HG03095 (cell line): Measurements from ENCODE around the gene NRP2.

Source experiments
- ATAC-seq: cut with Tn5 transposase; IDR thresholded peaks from one replicate; pipeline ENCODE4 v1.9.1; 2021; ENCODE audit warnings: moderate library complexity; ENCODE audit not compliant: unreplicated experiment

NRP2 gene

DNA sequence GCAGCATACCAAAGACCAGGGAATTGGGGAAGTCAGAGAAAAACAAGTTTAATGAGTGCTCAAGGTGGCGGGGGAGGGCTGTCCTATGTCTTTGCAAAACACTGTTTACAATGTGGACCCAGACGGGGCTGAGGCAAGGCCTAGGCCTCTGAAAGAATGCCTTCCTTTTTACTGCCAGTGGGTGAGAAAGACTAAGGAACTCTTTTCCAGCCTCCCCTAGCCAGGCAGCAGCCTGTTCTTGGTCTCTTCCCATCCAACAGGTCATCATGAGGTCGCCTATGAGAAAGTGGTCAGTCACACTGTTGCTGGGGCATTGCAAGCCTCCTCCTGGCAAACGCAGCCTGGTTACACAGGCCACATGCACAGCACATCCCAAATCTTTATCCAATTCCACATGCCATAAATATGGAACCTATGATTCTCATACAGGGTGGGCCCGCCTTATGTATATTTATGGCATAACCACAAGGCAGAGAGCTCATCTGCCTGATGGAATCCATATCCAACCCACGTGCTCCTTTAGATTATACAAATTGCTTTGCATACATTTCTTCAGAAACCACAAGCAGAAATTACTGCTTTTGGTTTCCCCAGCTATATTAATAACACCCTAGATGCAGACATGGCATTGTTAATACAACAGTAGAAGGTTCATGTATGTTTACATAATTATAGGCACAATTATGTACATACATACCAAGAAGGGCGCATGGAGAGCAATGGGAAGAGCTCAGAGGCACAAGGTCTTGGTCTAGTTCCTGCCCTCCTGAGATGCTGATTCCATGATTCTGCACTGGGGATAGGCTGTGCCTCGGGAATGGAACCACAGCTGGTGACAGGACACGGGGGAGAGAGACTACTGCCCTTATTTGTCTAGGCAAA is 48.6 kb downstream of the NRP2 start:
- no peak for ATAC-seq

DNA sequence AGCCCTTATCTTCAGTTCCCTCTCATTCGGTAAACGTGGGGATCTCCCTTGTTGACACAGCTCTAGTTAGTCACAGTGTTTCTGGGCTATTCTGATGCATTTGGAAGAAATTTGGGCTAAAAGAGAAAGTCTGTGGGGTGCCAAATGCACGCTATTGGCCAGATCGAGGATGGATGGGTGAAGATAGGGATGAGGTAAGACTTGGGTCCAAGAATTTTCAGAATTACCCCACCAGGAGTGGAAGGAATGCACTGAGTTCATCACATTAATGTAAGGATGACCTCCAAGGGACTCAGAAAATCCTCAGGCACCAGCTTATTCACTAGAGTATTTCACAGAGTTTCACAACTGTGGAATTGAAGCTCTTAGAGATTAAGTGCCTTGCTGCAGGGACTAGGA is 49.3 kb downstream of the NRP2 start:
- peak; percentile 76 for ATAC-seq

DNA sequence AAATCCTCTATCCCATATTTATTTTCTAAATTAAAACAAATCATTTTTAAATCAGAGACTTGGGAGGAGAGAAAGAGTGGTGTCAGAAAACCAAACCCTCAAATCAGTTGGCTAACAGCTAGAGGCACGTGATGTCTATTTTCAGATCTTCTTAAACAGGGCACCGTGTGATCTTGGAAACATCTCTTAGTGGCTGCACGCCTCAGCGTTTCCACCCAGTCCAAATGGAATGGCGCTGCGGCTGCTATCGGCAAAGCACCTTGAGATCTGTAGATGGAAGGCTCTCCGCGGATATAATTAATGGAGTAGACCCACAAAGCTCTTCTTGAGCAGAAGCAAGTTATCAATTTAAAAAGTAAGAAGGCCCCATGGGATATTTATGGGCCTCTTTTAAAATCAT is 50.0 kb downstream of the NRP2 start:
- ATAC-seq, result no peak

DNA sequence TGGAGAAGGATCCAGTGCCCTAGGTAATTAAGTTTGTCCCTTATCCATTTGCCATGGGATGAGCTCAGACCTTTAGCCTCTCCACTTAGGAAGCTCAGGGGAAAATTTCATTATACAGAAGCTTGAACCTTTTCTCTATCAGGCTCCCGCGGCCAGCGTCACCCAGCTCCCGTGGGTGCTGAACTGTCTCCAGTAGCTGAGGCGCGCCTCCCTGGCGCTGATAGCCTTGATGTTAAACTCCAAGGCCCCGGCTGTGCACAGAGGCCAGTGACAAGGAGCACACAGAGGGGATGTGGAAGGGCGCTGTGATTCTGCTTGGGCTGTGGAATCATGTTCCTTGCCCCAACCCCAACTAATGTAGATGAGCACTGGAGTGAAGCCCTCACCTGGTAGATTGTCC is 50.8 kb downstream of the NRP2 start:
- ATAC-seq, result no peak

DNA sequence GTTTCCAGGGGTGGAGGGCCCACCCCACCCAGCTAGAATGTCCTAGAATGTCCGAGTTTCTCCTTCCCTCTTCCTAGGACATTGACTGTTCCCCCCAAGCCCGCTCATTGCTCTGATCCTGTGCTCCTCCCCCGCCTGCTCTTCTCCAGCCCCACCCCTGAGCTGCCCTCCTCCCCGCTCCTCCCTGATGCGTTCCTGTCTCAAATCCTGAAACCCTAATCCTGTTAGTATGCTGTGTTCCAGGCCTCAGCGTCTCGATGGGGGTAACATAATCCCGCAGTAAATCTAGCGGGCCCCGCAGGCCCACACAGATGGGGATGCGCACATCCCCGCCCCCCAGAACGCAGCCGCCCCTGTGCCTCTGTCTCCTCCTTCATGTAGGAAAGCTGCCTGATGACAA is 51.3 kb downstream of the NRP2 start:
- ATAC-seq, result no peak

DNA sequence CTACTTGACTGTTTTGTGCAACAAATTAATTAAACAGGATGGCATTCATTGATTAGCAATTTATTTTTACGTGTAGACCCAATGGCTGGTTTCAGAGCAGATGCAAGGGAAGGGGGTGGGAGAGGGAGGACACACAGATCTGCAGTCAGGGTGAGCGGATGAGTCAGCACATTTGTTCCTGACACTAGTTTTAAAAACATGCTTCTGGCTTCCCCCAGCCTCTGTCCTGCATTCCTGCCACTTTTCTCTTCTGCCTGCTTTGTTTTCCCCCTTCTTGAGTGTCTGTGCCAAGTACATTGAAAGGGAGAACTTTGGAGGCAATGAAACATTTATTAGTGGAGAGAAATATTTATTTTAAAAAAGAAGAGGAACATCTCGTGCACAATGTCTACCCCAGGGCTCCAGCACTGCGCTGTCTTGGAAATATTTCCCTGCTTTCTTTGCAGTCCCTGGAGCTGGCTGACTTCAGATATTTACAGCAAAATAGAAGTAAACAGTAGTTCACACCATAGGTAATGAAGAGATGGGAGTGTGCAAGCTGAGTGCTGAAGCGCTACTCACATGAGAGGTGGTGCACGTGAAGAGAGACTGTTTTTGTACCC is 52.2 kb downstream of the NRP2 start:
- ATAC-seq, result no peak

DNA sequence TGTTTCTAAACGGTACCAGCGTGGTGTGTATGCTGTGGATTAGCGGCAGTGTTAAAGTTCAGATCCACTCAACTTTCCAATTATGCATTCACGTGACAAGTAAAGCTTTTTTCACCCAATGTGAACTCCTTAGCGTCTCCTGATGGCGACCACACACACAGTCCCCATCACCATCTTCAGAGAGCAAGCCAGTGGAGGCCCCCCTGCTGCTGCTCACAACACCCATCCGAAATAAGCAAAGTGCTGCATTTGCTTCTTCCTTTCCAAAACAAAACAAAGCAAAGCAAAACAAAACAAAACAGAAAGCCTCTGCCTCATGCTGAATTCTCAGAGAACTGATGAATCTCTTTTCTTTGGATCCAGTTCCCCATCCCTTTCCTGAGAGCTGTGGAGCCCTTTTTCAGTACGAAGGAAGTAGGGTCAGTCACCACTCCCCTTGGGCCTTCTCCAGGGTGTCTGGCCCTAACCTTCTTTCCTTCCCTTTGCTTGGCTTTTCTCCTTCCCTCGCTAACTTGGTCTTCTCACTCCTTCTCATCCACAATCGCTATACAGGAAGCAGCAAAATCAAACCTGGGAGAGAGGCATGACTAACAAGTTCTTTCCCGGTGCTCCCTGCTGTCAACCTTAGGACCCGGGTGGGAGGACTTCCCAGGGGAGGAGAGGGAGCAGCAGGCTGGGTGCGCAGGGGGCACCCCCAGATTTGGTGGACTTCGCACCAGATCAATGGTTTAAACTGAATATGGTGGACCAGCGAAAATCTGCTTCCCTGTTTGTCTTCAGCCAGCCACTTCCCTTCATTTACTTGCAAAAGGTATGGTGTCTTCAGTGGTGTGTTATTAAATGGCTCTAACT is 56.0 kb downstream of the NRP2 start:
- no peak for ATAC-seq

DNA sequence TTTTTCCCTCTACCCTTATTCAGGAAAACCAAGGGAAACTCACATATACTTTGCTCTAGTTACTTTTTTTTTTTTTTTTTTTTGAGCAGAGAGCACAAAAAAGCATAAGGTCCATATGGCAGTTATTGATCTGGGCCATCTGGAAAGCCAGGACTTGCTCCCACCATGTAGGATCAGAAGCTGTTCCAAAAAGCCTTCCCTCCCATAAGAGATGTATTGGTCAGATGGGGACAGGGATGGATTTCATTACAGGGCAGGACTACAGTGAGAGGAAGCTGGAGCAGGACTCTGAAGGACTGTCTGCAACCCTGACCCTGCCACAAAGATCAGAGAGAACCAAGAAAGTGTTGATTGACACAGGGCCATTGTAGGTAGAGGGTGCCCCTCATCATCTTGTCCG is 57.3 kb downstream of the NRP2 start:
- ATAC-seq, result no peak

DNA sequence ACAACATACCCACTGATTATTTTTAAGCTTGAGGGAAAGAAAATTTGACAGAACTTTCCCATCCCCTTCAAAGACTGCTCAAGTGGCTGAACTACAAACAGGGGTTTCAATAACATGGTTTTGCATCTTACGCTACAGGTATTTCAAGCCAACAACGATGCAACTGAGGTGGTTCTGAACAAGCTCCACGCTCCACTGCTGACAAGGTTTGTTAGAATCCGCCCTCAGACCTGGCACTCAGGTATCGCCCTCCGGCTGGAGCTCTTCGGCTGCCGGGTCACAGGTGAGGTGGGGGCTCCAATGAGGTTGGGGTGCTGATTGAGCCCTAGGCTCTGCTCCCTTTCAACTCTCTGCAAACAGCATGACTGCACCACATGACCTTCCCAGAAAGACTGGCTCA is 58.1 kb downstream of the NRP2 start:
- no peak for ATAC-seq

DNA sequence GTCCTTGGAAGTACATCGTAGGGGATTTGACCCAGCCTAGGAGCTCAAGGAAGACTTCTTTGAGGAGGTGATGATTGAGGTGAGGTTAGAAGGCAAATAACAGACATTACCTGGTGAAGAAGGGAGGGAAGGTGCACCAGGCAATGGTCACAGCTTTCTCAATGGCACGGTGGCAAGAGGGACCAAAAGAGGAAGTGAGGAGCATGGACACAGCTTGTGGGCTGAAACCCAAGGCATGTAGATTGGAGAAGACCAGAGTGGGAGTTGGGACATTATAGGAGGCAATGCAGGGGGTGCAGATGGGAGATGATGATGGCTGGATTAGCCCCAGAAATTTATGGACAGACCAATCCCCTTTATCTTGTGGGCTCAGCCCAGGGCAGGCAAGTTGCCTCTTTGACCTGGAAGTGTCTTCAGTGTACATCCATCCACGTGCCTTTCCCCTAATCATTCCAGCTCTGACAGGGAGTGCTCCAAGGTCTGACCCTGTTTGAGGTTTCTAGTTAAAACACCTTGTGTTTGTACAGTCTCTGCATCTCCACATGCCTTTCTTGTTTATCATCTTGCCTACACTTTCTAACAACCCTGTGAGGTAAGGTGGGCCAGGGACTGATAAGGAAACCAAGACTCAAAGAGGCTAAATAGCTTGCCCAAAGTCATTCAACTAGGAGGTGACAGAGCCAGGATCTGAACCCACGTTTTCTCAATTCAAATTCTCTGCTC is 59.1 kb downstream of the NRP2 start:
- no peak for ATAC-seq

DNA sequence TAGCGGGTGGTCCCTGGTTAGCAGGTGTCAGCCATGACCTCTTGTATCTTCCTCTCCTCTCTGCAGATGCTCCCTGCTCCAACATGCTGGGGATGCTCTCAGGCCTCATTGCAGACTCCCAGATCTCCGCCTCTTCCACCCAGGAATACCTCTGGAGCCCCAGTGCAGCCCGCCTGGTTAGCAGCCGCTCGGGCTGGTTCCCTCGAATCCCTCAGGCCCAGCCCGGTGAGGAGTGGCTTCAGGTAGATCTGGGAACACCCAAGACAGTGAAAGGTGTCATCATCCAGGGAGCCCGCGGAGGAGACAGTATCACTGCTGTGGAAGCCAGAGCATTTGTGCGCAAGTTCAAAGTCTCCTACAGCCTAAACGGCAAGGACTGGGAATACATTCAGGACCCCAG is 60.8 kb downstream of the NRP2 start:
- no peak for ATAC-seq

DNA sequence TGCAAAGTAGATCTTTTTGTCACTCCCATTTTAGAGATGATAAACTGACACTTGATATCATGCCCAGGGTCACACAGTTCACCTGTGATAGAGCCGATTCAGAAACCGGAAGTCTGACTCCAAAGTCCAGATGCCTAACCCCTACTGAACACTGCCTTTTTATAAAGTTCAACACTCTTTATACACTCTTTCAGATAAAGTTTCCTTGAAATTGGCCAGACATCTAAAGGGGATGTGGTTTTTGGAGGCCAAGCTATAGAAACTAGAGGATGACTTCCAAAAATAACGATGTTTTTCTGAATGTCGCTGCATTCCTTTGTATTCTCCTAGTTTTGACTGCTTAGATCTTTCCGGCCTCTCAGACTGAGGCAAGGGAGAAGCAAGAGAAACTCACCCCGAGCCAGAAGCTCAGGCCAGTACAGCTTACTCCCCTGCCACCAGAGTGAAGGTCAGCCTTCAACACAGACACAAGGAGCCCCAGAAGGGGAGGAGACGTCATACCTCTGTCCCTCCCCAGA is 61.8 kb downstream of the NRP2 start:
- ATAC-seq, result no peak

DNA sequence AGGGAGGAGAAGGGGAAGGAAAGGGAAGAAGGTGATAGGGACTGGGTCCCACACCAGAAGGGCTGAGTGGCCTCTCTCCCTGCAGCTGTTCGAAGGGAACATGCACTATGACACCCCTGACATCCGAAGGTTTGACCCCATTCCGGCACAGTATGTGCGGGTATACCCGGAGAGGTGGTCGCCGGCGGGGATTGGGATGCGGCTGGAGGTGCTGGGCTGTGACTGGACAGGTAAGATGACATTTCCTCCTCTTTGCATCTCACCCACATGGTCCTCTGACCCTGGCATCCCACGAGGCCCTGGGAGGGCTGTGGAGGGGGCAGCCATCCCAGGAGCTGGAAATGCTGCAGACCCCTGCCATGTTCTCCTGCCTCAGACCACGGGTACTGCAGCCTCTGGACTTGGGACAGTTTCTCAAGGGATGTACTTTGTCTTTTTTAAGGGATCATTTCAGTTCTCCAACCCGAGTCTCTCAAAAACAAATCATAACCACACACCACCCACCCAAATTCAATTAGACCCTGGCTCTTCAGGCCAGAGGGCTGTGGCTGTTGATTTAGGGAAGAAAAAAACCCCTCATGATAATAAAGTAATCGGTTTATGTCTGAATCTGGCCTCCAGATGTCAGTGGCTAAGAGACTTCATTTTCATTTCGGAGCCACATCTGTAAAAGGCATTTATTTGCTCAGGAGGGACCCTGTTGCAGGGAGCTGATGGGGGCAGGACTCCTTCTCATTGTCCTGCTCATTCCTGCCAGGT is 63.5 kb downstream of the NRP2 start:
- no peak for ATAC-seq

DNA sequence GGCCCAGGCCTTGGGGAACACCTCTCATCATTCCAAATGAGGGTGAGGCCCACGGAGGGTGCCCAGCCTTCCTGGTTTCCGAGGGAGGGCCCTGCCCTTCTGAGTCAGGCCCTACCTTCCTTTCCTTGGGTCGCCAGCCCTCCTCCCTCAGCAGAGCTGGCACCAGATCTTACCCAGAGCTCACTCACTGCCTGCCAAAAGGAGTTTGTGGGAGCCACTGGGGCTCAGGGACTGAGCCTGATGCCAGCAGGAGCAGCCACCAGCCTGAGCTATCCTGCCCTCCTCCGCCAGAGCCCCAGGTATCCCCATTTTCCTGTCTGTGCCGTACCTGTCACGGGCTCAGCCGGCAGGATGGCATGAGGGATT is 64.1 kb downstream of the NRP2 start:
- ATAC-seq, result no peak

DNA sequence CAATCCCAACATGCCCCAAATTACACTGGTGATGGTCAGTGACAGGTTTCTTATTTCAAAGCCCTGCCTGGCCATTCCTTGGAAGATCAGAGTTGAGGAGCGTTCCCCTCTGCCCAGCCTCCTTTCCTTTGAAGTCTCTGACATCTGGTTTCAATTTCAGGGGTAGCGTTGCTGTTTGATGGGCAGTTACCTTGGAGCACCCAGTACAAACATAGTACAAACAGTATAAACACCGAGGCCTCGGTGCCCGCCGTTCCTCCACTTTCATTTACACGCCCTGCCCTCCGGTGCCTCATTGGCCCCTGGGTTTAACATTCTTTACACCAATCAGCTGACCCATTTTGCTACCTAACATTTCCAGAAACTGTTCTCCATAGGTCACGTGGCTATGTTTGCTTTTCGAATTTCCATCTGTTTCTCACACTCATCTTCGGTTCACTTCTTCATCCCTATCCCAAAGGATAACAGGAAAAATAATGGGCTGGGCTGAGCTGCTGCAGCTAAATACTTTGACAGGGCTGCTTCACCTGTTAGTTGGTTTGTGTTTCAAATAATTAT is 65.6 kb downstream of the NRP2 start:
- ATAC-seq, result no peak

DNA sequence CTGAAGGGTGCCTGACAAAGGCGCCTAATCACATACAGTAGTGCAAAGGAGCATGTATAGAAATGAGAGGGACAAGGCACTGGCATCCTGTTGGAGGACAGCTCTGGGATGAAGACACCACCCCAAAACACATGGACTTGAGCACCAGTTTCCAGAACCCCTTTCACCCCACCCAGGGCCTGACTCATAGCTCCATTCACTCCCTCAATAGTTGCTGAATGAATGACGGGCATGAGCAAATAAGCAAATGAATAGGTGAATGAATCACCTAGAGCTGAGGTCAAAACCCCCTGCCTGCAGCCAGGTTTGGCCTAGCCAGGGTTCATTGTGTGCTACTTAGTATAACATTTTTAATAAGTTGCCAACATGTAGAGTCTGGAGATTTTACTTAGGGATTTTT is 66.3 kb downstream of the NRP2 start:
- ATAC-seq, result no peak

DNA sequence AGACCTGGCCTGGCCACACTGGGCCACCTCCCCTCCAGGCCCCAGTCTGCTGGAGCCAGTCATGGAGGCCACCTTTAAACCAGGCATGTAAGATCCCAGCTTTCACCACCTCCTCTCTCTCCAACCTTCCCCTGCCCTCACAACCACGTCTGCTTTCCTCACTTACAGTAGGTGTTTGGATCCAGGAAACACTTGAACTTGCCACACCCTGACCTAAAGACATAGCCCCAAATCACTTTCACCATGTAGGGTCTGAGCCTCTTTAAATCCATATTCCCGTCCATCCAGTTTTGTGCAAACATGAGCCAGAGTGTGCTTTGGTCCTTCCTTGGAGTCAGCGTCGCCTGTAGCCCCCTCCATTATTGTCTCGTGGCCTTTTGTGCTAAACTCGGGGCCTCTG is 66.8 kb downstream of the NRP2 start:
- no peak for ATAC-seq

DNA sequence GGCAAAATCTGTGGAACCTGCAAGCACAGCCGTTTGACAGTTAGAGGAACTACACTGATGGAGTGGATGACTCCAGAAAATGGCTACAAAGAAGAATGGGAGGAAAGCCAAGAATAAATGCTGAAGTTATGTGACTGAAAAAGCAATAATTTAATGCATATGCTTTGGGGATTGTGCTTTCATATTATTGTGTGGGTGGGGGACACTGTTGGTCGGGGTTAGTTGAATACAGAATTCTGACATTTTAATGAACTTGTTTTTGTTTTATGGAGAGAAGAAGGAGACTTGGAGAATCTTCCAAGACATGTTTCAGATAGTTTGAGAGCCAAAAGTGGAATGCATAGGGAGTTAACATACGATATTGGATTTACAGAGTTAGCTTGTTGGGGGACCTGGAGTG is 68.5 kb downstream of the NRP2 start:
- no peak for ATAC-seq

DNA sequence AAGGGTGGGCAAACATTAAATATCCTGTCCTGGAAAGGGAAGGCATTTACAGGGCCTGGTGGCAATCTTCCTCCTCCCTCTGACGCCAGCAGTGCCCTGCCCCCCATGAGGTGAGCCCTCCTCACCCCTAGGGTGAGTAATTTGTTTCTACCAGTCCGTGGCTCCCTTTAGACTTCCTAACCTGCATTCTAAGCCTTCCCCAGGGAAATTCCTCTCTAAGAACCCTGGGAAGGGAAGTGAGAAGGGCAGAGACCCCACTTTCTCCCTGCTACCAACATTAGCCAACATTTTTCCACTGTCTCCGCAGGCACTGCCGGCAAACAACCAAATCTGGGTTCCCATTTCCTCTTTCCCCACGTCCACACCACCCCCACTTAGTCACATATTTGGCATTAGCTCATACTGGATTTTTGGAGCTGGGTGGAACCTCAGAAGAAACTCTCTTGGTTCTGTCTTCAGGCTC is 69.3 kb downstream of the NRP2 start:
- no peak for ATAC-seq

DNA sequence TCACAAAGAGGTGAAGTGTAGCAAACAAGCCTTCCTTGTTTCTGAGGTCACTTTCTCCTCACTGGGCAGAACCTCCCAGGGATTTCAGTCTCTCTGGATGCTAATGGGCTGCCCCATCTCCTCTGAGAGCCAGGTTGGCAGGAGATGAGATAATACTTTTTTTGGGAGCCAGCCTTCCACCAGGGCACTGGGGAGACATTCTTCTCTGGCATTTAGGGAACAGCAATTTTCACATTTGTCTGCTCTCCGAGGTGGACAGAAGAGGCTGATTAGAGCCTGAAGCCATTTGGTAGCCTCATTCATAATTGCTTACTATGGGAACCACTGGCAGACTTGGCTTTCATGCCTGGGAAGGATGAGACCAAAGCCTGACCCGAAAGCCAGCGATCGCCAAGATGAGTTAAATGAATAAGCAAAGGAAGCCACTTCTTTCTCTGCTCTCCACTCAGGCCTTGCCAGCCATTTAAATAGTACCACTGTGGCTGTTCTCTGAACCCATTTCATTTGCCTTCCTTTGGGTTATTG is 70.1 kb downstream of the NRP2 start:
- ATAC-seq, result no peak
